ENCODE measurements around the gene FAM20A.
"Not testable (repeated sequence)": the region's sequence is repeated elsewhere in the genome, so short reads cannot be mapped to it uniquely, and the experiment has no call there.

Gene FAM20A

DNA sequence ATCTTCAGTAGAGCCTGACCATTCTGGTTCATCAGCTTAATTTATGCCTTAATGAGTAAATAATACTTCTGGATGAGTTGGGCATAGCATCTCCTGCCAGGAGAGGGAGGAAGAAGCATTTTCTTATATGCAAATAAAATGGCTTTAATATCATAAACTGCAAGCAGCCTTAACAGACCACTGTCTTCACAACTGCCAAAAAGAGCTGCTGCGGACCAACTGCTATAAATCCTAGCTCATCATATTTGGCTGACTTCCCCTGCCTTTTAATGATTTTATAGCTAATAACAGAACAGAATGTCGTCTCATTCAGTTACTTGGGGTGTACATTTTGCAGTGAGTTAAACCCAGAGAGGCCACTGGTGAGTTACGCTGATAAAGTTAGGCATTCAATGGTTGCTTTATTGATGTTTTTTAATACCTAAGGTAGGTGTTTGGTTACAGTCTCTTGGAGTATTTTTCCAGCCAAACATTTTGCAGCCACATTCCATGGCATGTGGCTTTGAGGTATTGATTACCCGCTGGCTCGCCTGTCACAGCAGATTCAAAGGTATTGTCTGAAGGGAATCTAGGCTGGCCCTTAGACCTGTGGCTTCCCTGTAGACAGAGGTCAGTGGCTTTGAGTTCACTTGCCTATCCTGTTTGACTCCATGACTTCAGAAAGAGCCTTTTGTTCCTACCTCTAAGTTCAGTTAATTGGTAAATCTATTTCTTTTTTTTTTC lies 16.4 kb downstream of the FAM20A start:
- H3K4me1 Mint-ChIP-seq, result no peaks in the 10 kb centered on the region
- H3K4me3 Mint-ChIP-seq, result no peak overlapping the region
- H3K36me3 Mint-ChIP-seq, result no peaks in the 10 kb centered on the region
- no peak for DNase-seq (ENCODE audit: low spot score in 2 of 2)
- H3K9me3 Mint-ChIP-seq, result peaks cover 2% of the 10 kb centered on the region
- H3K27ac Mint-ChIP-seq, result no peak overlapping the region
- ATAC-seq, result no peak

GRCh38 chr17:68582867-68583266 lies 18.3 kb downstream of the FAM20A start:
- H3K36me3 Mint-ChIP-seq; H3K9me3 Mint-ChIP-seq; H3K4me3 Mint-ChIP-seq; DNase-seq (ENCODE audit: low spot score in 2 of 2); H3K4me1 Mint-ChIP-seq; ATAC-seq; H3K27ac Mint-ChIP-seq: not testable (repeated sequence)

GRCh38 chr17:68581863-68582645 lies 19.1 kb downstream of the FAM20A start:
- Mint-ChIP-seq H3K4me3 (no peak overlapping the region), H3K4me1 (no peaks in the 10 kb centered on the region), H3K9me3 (no peaks in the 10 kb centered on the region), H3K36me3 (no peaks in the 10 kb centered on the region), H3K27ac (no peak overlapping the region)
- ATAC-seq, result no peak
- no peak for DNase-seq (ENCODE audit: low spot score in 2 of 2)

DNA sequence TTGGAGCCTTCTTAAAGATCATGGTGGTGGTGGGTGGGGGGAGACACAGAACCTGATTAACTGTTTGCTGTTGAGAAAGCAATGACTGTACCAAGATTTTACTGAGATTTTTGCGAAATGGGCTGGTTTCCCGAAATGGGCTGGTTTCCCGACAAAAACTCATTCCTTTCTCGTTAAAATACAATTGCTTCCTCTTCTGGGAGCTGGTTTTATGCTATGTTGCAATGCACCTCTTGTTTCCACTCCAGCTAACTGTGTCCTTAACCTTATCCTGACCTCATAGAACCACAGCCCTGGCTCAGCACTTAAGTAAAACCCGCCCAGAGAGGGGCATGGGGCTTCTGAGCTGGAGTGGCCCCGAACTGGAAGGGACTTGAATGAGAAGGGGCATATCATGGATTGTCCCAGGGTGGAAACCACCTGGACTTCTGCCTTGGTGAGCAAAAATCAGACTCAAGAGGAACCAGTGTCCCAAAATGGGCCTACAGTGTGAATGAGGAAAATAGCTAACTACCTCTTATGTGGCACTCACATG lies 20.9 kb downstream of the FAM20A start:
- DNase-seq (ENCODE audit: low spot score in 2 of 2) (no peak), ATAC-seq (no peak)
- H3K36me3 Mint-ChIP-seq, result no peaks in the 10 kb centered on the region
- H3K4me1 Mint-ChIP-seq, result no peaks in the 10 kb centered on the region
- no peak overlapping the region for H3K27ac Mint-ChIP-seq
- no peaks in the 10 kb centered on the region for H3K9me3 Mint-ChIP-seq
- H3K4me3 Mint-ChIP-seq, result no peak overlapping the region

- Mint-ChIP-seq H3K9me3 (no peaks in the 10 kb centered on the region), H3K4me3 (no peak overlapping the region), H3K4me1 (no peaks in the 10 kb centered on the region), H3K27ac (no peak overlapping the region), H3K36me3 (no peaks in the 10 kb centered on the region)
- ATAC-seq, result no peak
- DNase-seq (ENCODE audit: low spot score in 2 of 2), result no peak
Observed at GRCh38 chr17:68579194-68579927, 21.8 kb downstream of the FAM20A start.

DNA sequence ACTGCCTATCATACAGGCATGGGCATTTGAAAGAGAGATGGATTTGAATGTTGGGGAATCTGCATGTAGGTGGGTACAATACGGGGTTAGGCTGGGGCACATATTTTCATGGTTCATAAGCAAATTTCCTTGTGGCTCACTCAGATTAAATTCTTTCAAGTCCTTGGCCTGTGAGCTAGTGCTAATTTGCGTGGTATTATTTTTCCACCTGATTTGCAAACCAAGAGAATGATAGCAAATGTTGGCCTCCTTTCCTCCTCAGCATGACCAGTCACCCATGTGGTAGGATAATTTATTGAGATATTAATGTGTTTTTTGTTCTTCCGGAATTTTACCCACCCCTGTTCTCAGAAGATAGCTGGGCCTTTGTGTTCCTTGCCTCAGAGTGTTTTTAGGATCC lies 22.9 kb downstream of the FAM20A start:
- no peaks in the 10 kb centered on the region for H3K9me3 Mint-ChIP-seq
- no peak overlapping the region for H3K27ac Mint-ChIP-seq
- no peaks in the 10 kb centered on the region for H3K4me1 Mint-ChIP-seq
- no peaks in the 10 kb centered on the region for H3K36me3 Mint-ChIP-seq
- no peak overlapping the region for H3K4me3 Mint-ChIP-seq
- DNase-seq (ENCODE audit: low spot score in 2 of 2) (no peak), ATAC-seq (no peak)

- ATAC-seq (no peak), DNase-seq (ENCODE audit: low spot score in 2 of 2) (no peak)
- H3K4me1 Mint-ChIP-seq, result no peaks in the 10 kb centered on the region
- H3K27ac Mint-ChIP-seq, result no peak overlapping the region
- no peaks in the 10 kb centered on the region for H3K36me3 Mint-ChIP-seq
- no peaks in the 10 kb centered on the region for H3K9me3 Mint-ChIP-seq
- H3K4me3 Mint-ChIP-seq, result no peak overlapping the region
Observed at GRCh38 chr17:68577497-68577821, 23.7 kb downstream of the FAM20A start.

DNA sequence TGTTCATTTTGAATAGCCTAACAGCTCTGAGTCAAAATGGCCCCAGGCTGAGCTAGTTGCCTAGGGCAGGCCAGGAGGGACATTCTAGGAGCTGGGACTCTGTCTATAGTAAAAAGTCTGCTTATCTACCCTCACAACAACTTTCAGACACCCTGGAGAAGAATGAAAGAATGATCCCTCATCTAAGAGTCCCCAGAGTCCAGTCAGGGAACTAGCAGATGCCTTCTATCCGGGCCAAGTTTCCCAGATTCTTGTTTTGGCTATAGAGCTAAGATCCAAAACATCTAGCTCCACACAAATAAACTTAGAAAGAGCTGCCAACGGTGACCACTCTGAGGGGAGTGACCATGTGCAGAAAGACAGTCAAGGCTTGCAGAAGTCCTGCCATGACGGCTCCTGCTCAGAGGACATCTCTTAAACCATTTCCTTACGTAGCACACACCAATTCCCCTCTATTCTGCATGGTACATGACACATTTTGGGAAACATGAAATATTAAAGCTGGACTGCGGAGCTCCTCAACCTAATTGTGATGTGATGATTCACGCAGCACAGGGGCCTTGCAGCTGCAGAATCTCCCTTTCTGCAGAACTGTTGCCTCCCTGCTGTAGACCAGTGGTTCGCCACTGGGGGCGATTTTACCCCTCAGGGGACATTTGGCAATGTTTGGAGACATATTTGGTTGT lies 24.2 kb downstream of the FAM20A start:
- no peak for ATAC-seq
- Mint-ChIP-seq H3K27ac (no peak overlapping the region), H3K9me3 (no peaks in the 10 kb centered on the region), H3K4me1 (no peaks in the 10 kb centered on the region), H3K36me3 (no peaks in the 10 kb centered on the region), H3K4me3 (no peak overlapping the region)
- DNase-seq (ENCODE audit: low spot score in 2 of 2), result no peak

DNA sequence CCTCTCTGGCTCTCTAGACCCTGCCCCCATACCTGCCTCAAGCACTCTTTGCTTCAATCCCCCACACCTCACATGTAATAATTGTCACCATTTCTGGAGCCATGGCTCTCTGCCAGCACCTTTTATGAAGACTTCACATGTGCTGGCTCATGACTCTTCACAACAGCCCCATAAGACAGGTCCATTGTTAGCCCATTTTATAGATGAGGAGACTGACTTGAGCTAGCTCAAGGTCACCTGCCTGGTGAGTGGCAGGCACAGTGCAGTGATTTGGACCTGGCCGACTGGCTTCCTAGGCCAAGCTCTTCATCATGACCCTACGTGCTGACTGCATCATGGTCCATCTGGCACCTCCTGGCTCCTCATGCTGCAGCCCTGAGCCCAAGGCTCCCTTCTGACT lies 25.0 kb downstream of the FAM20A start:
- no peaks in the 10 kb centered on the region for H3K4me1 Mint-ChIP-seq
- DNase-seq (ENCODE audit: low spot score in 2 of 2) (no peak), ATAC-seq (no peak)
- H3K4me3 Mint-ChIP-seq, result no peak overlapping the region
- H3K9me3 Mint-ChIP-seq, result no peaks in the 10 kb centered on the region
- H3K27ac Mint-ChIP-seq, result no peak overlapping the region
- H3K36me3 Mint-ChIP-seq, result no peaks in the 10 kb centered on the region

- ATAC-seq, result no peak
- H3K27ac Mint-ChIP-seq, result no peak overlapping the region
- H3K4me1 Mint-ChIP-seq, result no peaks in the 10 kb centered on the region
- no peak overlapping the region for H3K4me3 Mint-ChIP-seq
- no peaks in the 10 kb centered on the region for H3K9me3 Mint-ChIP-seq
- H3K36me3 Mint-ChIP-seq, result no peaks in the 10 kb centered on the region
- DNase-seq (ENCODE audit: low spot score in 2 of 2), result no peak
Observed at GRCh38 chr17:68573338-68573737, 27.8 kb downstream of the FAM20A start.

- Mint-ChIP-seq H3K4me3 (no peak overlapping the region), H3K4me1 (no peaks in the 10 kb centered on the region), H3K27ac (no peak overlapping the region), H3K36me3 (no peaks in the 10 kb centered on the region), H3K9me3 (no peaks in the 10 kb centered on the region)
- ATAC-seq, result no peak
- no peak for DNase-seq (ENCODE audit: low spot score in 2 of 2)
Observed at GRCh38 chr17:68572138-68572842, 28.9 kb downstream of the FAM20A start.

DNA sequence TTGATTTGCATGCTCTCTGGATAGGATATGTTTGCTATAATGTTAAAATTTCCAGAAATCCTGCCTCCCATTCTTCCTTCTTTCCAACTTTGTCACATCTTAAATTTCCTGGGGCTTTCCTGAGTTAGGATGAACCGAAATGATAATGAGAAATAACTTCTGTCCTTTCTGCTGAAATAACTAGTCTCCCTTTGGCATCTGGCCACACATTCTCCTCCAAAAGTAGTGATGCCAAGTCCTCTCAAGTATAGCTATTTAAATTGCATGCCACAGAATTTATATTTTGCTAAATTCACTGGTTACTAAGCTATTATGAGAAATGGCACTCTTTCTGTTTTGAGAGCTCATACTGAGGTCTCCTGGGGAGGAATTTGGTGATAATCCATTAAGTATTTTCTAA lies 30.6 kb downstream of the FAM20A start:
- no peak overlapping the region for H3K27ac Mint-ChIP-seq
- no peaks in the 10 kb centered on the region for H3K4me1 Mint-ChIP-seq
- no peak for ATAC-seq
- H3K4me3 Mint-ChIP-seq, result no peak overlapping the region
- DNase-seq (ENCODE audit: low spot score in 2 of 2), result no peak
- no peaks in the 10 kb centered on the region for H3K9me3 Mint-ChIP-seq
- no peaks in the 10 kb centered on the region for H3K36me3 Mint-ChIP-seq

DNA sequence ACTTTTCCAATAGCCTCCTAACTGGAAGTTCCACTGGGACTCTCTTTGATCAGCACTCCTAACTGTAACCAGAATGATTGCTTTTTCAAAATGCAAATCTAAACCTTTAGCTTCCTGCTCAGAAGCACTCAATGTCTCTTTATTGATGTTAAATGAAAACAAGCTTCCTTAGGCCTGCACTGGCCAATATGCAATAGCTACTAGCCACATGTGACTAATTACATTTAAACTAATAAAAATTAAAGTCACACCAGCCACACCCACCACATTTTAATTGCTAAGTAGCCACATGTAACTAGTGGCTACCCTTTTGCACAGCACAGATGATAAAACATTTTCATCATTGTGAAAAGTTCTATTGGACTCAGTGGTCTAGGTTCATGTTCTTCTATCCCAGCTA lies 31.8 kb downstream of the FAM20A start:
- Mint-ChIP-seq H3K36me3 (no peaks in the 10 kb centered on the region), H3K27ac (no peak overlapping the region), H3K9me3 (no peaks in the 10 kb centered on the region), H3K4me3 (no peak overlapping the region), H3K4me1 (no peaks in the 10 kb centered on the region)
- ATAC-seq (no peak), DNase-seq (ENCODE audit: low spot score in 2 of 2) (no peak)

- H3K4me3 Mint-ChIP-seq, result no peak overlapping the region
- no peaks in the 10 kb centered on the region for H3K9me3 Mint-ChIP-seq
- H3K36me3 Mint-ChIP-seq, result no peaks in the 10 kb centered on the region
- H3K27ac Mint-ChIP-seq, result no peak overlapping the region
- no peaks in the 10 kb centered on the region for H3K4me1 Mint-ChIP-seq
- ATAC-seq (no peak), DNase-seq (ENCODE audit: low spot score in 2 of 2) (no peak)
Observed at GRCh38 chr17:68568581-68568980, 32.6 kb downstream of the FAM20A start.

DNA sequence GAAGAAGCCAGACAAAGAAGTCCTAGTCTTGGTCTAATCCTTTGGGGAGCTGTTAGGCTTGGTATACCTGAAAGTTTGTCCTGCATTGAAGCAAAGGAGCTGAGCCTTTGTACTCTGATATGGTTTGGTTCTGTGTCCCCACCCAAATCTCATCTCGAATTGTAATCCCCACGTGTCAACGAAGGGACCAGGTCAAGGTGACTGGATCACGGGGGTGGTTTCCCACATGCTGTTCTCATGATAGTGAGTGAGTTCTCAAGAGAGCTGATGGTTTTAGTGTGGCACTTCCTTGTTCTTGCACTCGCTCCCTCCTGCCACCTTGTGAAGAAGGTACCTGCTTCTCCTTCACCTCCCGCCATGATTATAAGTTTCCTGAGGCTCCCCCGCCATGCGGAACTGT lies 33.6 kb downstream of the FAM20A start:
- Mint-ChIP-seq H3K9me3 (no peaks in the 10 kb centered on the region), H3K4me3 (no peak overlapping the region), H3K4me1 (no peaks in the 10 kb centered on the region), H3K36me3 (no peaks in the 10 kb centered on the region), H3K27ac (no peak overlapping the region)
- no peak for ATAC-seq
- no peak for DNase-seq (ENCODE audit: low spot score in 2 of 2)

Data from stimulated activated effector memory CD8-positive, alpha-beta T cell treated with anti-CD3 and anti-CD28 coated beads, Interleukin-12 subunit alpha, Interleukin-12 subunit beta, amount 100 ng/mL, for 72 hours (primary cell).